T-helper 17 cell (primary cell): Measurements from ENCODE around the gene MOV10. TPM values are rescaled to one million over a fixed set of nuclear protein-coding genes. Genes with fewer than 3 reads are reported as not detected.
"Not testable (repeated sequence)": the region's sequence is repeated elsewhere in the genome, so short reads cannot be mapped to it uniquely, and the experiment has no call there.

ENCODE experiments used
- ATAC-seq: fragments of 150-1000 bp; cut with Tn5 transposase; 2 replicates; pipeline ENCODE4 v1.10.0; 2021; ENCODE audit warnings: mild to moderate bottlenecking, moderate library complexity
- DNase-seq, 3 donors: peaks; one replicate each; pipeline versions ENCODE4 v3.0.0 to v3.0.0-alpha.2; 2020 to 2021
- H3K9me3 ChIP-seq: one replicate; pipeline ENCODE4 v1.7.0; 2013; ENCODE audit warnings: low read length, mild to moderate bottlenecking; ENCODE audit not compliant: control insufficient read depth, poor library complexity, severe bottlenecking
- H3K27ac Mint-ChIP-seq: one replicate; pipeline ENCODE4 v1.8.0; 2022; ENCODE audit warnings: mild to moderate bottlenecking, moderate library complexity, mixed read lengths
- H3K27me3 Mint-ChIP-seq: one replicate; pipeline ENCODE4 v1.8.0; 2022; ENCODE audit warnings: mixed read lengths
- H3K36me3 Mint-ChIP-seq: one replicate; pipeline ENCODE4 v1.8.0; 2022; ENCODE audit warnings: low read depth, mixed read lengths
- H3K4me1 Mint-ChIP-seq: one replicate; pipeline ENCODE4 v1.8.0; 2022; ENCODE audit warnings: mild to moderate bottlenecking, mixed read lengths
- H3K4me3 Mint-ChIP-seq: one replicate; pipeline ENCODE4 v1.8.0; 2022; ENCODE audit warnings: mild to moderate bottlenecking, moderate library complexity, mixed read lengths
- total RNA-seq, 4 donors: library from RNA in 2 of 4; stranded (reverse) in 2 of 4; gene quantifications; one replicate each; pipeline ENCODE4 v1.2.3 and lab custom pipeline; 2022 to 2026

The MOV10 gene
- total RNA-seq, 2 donors from 2014 or later, result 72.5 to 72.7 TPM

DNA sequence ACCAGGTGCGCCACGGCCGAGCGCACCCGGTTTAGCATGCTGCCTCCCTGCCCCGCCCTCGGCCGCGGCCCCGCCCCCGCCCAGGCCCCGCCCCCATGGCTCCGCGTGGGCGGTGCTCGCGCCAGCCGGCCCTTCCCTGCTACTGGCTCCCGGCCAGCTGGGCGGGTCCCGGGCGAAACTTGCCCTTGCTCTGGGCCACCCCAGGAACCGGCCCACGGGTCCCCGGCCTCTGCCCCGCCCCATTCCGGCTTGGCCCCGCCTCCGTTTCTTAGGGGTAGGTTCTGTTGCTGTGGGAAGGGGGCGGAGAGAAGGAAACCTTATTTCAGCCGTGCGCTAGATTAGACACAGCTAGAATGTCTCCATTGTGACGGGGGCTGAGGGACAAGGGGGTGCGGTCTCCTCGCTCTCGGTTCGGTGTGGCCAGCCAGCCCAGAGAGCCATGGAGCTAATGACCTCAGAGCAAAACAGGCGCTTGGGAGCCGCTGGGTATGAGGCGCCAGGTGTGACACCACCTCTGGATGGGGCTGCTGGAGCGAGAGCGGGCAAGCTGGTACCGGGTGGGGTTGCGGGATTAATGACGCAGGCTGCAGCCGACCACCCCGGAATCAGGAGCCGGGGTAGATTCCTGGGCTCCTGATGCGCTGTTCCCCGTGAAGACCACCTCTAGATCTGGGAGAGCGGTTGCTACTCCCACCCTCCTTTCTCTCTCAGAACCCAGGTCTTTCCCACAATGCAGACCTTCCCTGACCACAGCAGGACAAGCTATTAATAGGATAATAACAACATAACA, 41.0 kb downstream of the MOV10 start, which contains the start of gene PPM1J:
Gene PPM1J, minus strand, starts transcription at position 69 of the 790 bp plus-strand sequence. Its CDS starts 31 bp downstream, at position 38.
- Mint-ChIP-seq H3K27ac (peak within 1 kb of the TSS; percentile 72), H3K36me3 (no peaks in the 10 kb centered on the region), H3K4me3 (peak within 1 kb of the TSS; percentile 96), H3K27me3 (peaks cover 15% of the 10 kb centered on the region), H3K4me1 (peaks cover 17% of the 10 kb centered on the region)
- no peaks in the 10 kb centered on the region for H3K9me3 ChIP-seq
- ATAC-seq (peak; percentile 87), DNase-seq (peak; percentile 92 to 97 (median 96))

DNA sequence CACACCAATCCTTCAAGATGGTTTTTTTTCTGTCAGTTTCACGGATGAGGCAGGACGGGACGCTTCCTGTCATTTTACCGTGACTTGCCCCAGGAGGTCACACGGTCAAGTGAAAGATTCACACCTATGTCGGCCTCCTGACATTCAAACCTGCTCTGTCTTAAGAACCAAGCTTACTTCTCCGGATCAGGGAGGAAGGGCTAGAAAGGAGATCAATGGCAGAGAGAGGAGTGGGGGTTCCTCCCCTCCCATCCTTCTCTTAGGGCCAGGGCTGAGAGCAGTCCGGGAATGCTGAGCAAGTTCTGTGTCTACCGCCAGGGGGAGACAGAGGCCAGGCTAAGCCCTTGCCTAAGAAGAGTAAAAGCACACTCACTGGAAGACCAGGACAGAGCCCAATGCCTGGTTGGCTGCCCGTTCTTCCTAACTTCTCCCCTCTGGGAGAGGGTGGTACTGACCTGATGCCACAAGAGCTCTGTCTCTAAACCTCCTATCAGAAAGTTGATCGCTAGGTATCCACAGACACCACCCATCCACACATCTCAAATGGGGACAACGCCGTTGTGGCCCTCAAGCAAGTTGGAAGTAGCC, 41.8 kb downstream of the MOV10 start:
- H3K27me3 Mint-ChIP-seq, result peaks cover 16% of the 10 kb centered on the region
- H3K36me3 Mint-ChIP-seq, result no peaks in the 10 kb centered on the region
- peaks cover 17% of the 10 kb centered on the region for H3K4me1 Mint-ChIP-seq
- H3K27ac Mint-ChIP-seq, result peak overlapping the region; percentile 72
- DNase-seq (peak; percentile 66 to 72 (median 72)), ATAC-seq (peak; percentile 37)
- no peaks in the 10 kb centered on the region for H3K9me3 ChIP-seq
- peak overlapping the region; percentile 96 for H3K4me3 Mint-ChIP-seq

DNA sequence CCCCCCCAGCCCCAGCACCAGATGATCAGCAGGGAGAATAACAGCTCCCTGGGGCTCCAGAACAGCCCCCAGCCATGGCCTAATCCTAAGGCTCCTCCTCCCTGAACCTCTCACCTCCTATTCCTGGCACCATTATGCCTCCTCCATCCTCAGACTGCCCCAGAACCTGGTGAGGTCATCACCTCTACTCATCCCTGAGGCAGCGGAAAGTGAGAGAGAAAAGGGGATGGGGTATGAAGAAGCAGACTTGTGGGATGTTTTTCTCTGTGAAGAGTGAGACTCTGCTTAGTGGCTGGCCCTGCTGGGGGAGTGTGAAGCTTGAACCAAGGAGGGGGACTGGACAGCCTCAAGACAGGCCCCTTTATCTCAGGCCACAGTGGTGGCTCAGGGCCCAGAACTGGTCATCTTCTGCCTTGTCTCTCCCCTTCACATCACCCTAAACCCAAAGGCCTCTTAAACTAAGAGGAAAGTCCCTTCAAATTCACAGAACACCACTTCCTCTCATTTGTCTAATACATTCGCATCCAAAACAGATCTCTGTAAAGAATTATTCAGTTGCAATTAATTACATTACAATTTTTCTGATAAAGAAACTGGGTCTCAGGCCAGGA, 42.9 kb downstream of the MOV10 start:
- Mint-ChIP-seq H3K36me3 (no peaks in the 10 kb centered on the region), H3K27ac (no peak overlapping the region), H3K27me3 (peaks cover 23% of the 10 kb centered on the region), H3K4me3 (no peak overlapping the region), H3K4me1 (peaks cover 18% of the 10 kb centered on the region)
- no peak for DNase-seq
- no peaks in the 10 kb centered on the region for H3K9me3 ChIP-seq
- no peak for ATAC-seq

DNA sequence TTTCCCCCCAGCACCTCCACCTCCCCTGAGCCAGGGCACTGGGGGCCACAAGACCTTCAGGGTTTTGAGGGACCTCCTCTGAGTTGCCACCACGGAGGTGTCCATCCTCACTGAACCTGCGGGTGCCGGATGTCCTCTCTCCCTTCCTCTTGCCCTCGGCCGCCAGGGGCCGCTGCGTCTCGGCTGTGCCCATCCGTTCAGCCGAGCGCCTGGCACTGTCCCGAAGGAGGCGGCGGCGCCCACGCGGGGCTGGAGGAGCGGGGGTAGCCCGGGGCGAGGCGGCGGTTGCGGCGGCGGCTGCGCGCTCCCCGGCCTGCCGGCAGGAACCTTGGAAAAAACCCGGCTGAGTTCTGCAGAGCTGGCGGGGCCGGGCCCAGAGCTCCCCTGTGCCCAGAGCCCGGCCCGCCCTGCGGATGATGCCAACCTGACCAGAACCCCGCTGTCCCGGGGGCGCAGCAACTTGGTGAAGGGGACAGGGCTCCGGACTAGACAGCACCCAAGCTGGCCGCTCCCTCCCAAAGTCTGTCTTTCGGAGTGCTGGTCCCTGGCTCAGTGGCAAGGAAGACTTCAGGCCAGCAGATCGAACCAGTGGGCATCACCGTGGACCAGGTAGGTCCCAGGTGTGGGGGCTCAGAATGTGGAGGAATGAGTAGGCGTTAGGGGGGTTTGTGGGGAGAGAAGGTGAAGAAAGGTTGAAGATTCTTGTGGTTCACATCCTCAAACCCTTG, 44.4 kb downstream of the MOV10 start:
- DNase-seq (peak; percentile 63 to 72 (median 71)), ATAC-seq (peak; percentile 20)
- Mint-ChIP-seq H3K4me1 (peaks cover 25% of the 10 kb centered on the region), H3K36me3 (peaks cover 4% of the 10 kb centered on the region), H3K4me3 (peak overlapping the region; percentile 33), H3K27ac (no peak overlapping the region), H3K27me3 (peaks cover 29% of the 10 kb centered on the region)
- no peaks in the 10 kb centered on the region for H3K9me3 ChIP-seq

DNA sequence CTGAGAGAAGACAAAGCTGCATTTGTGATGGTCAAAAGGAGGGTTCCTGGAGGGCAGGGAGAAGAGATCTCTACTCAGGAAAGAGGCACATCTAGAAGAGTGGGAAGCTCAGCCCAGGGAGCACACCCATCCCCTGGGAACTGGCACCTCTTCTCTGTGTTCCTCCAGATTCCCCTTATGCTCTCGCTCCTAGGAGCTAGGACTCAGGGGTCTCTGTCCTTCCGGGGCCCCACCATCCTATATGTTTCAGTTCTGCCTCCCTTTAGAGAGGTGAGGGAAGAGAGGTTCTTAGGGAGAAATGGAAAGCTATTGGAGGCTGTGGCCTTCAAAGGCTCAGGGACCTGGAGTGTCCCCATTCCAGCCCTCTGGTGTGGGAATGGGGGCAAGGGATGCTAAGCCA, 45.2 kb downstream of the MOV10 start:
- H3K4me1 Mint-ChIP-seq, result peaks cover 24% of the 10 kb centered on the region
- H3K27me3 Mint-ChIP-seq, result peaks cover 29% of the 10 kb centered on the region
- H3K4me3 Mint-ChIP-seq, result no peak overlapping the region
- no peak overlapping the region for H3K27ac Mint-ChIP-seq
- no peak for ATAC-seq
- no peak for DNase-seq
- peaks cover 4% of the 10 kb centered on the region for H3K36me3 Mint-ChIP-seq
- H3K9me3 ChIP-seq, result no peaks in the 10 kb centered on the region

DNA sequence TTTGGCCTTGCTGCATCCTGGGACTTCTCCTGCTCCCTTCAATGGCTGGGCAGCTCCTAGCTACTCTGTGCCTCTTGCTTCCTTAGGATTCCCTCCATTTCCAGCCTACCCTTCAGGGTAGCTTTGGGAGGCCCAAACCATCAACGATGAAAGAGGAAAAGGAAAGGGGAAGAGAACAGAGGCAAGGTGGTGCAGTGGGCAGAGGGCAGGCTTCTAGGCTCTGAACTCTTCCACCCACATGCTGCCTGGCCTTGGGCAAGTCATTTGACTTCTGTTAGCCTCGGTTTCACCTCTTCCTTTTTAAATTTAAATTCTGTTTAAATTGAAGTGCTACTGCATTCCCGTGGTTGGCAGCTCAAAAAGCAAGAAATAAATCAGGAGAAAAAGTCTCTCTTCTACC, 46.3 kb downstream of the MOV10 start:
- Mint-ChIP-seq H3K4me3 (no peak overlapping the region), H3K36me3 (peaks cover 4% of the 10 kb centered on the region), H3K27ac (no peak overlapping the region), H3K4me1 (peaks cover 19% of the 10 kb centered on the region), H3K27me3 (peaks cover 29% of the 10 kb centered on the region)
- ATAC-seq, result no peak
- no peak for DNase-seq
- H3K9me3 ChIP-seq, result no peaks in the 10 kb centered on the region

DNA sequence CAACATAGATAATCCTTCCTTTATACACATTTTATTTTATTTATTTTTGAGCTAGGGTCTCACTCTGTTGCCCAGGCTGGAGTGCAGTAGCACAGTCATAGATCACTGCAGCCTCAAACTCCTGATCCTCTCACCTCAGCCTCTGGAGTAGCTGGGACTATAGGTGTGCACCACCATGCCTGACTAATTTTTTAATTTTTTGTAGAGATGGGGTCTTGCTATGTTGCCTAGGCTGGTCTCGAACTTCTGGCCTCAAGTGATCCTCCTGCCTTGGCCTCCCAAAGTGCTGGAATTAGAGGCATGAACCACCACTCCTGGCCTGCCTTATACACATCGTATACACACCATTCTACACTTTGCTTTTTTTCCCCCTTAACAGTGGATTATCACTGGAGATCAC, 46.8 kb downstream of the MOV10 start:
- Mint-ChIP-seq H3K27me3 (peaks cover 29% of the 10 kb centered on the region), H3K4me1 (peaks cover 16% of the 10 kb centered on the region)
- ATAC-seq, H3K36me3 Mint-ChIP-seq, H3K4me3 Mint-ChIP-seq, DNase-seq, H3K27ac Mint-ChIP-seq, H3K9me3 ChIP-seq: not testable (repeated sequence)

DNA sequence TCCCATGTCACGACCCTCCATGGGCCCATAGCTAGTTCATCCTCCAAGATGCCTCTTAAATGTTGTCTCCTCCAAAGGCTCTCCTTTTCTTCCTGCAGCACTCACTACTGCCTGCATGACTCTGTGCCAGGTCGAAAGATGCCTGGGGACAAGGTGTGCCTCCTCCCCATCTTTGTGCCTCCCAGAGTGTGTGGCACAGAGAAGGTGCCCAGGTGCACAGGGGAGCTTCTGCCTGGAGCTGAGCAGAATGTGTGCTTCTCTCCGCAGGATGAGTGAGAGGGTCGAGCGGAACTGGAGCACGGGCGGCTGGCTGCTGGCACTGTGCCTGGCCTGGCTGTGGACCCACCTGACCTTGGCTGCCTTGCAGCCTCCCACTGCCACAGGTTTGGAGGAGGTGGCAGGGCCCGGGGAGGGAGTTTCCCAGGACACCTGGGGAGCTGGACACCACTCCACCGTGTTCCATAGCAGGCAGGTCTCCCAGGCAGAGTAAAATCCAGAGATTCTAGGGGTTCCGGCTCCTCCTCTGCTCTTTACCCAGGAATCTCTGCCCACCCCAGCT, 47.6 kb downstream of the MOV10 start:
- H3K27me3 Mint-ChIP-seq, result peaks cover 29% of the 10 kb centered on the region
- ATAC-seq, result no peak
- no peak for DNase-seq
- H3K27ac Mint-ChIP-seq, result no peak overlapping the region
- H3K4me3 Mint-ChIP-seq, result no peak overlapping the region
- peaks cover 4% of the 10 kb centered on the region for H3K36me3 Mint-ChIP-seq
- H3K4me1 Mint-ChIP-seq, result peaks cover 14% of the 10 kb centered on the region
- H3K9me3 ChIP-seq, result no peaks in the 10 kb centered on the region

DNA sequence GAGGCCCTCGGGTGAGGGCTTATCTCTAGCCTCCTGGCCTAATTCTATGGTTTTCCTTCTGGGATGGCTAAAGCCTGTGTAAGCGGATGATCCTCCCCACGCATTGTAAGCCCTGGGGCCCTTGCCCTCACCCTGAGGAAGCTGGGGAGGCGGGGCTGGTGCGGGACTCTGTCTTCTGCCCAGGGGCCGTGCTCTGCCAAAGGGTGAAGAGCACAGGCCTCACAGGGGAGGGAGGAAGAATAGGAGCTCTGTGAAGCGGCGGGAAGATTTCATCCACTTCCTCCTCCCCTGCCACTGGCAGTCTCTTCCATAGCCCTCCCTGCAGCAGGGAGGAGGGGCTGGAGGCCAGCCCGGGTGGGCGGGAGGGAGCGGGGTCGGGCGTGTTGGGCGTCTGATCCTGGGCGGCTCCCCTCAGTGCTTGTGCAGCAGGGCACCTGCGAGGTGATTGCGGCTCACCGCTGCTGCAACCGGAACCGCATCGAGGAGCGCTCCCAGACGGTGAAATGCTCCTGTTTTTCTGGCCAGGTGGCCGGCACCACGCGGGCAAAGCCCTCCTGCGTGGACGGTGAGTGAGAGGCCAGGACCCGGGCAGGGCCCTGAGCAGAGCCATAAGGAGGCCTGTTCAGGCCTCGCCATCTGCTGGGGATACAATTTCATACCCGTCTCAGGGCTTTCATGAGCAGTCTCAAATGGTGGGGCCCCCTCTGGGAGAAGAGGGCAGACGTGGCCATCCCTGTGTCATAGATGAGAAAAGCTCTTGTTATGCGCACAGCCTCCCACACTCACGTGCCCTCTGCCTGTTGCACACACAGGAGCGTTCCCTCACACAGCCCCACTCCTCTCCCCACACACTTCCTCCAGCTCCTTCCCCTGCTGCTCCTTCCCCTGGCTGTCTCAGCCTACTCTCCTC, 48.4 kb downstream of the MOV10 start:
- Mint-ChIP-seq H3K4me3 (peak overlapping the region; percentile 79), H3K4me1 (peaks cover 14% of the 10 kb centered on the region), H3K27me3 (peaks cover 29% of the 10 kb centered on the region), H3K36me3 (peaks cover 4% of the 10 kb centered on the region), H3K27ac (no peak overlapping the region)
- no peaks in the 10 kb centered on the region for H3K9me3 ChIP-seq
- ATAC-seq (peak; percentile 32), DNase-seq (no peak)

DNA sequence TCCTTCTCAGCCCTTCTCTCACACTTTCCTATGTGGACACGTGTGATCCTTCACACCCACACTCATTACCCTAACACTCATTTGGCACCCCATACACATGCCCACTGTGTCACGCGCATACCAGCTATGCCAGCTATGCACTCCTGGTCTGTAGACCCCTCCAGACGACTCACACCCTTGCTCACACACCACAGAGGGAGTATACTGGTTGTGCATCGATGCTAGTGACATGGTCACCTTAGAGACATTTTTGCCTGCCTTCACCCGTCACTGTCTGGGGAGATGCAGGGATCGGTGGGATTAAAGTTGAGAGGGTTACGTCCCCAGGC, 49.0 kb downstream of the MOV10 start:
- Mint-ChIP-seq H3K4me1 (peaks cover 14% of the 10 kb centered on the region), H3K4me3 (peak overlapping the region; percentile 79), H3K27me3 (peaks cover 29% of the 10 kb centered on the region), H3K27ac (no peak overlapping the region), H3K36me3 (peaks cover 4% of the 10 kb centered on the region)
- H3K9me3 ChIP-seq, result no peaks in the 10 kb centered on the region
- no peak for DNase-seq
- ATAC-seq, result no peak

DNA sequence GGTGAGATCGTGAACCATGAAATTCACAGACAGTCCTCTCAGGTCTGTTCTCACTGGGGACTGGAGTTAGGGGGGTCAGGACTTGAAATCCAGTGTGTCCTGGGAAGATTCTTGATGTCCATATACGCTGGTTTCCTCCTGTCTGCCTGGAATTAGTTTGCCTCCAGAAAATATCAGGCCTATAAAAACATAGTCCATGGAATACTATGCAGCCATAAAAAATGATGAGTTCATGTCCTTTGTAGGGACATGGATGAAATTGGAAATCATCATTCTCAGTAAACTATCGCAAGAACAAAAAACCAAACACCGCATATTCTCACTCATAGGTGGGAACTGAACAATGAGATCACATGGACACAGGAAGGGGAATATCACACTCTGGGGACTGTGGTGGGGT, 49.8 kb downstream of the MOV10 start:
- not testable (repeated sequence) for H3K27ac Mint-ChIP-seq, DNase-seq, ATAC-seq, H3K36me3 Mint-ChIP-seq, H3K4me3 Mint-ChIP-seq, H3K4me1 Mint-ChIP-seq, H3K9me3 ChIP-seq
- H3K27me3 Mint-ChIP-seq, result peaks cover 29% of the 10 kb centered on the region

DNA sequence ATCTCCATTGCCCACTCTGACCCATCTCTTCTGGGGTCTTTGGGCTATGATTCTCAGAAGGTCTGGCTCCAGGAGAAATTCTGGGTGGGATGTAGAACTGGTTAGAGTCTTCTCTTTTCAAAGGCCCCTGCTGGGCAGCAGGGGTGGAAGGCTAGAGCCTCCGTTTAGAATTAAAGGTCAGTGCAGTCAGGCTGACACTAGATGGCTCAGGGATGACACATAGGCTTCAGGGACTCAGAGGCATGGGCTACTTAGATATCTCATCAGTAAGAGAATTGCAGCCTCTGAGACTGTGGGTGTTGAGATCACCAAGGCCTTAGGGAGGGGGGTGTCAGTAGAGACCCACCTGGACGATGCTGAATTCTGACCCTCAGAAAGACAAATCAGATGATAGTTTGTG, 53.3 kb downstream of the MOV10 start:
- ATAC-seq, result no peak
- Mint-ChIP-seq H3K27me3 (peaks cover 12% of the 10 kb centered on the region), H3K4me1 (peaks cover 5% of the 10 kb centered on the region), H3K36me3 (peaks cover 7% of the 10 kb centered on the region), H3K4me3 (no peak overlapping the region), H3K27ac (no peak overlapping the region)
- no peaks in the 10 kb centered on the region for H3K9me3 ChIP-seq
- DNase-seq, result no peak
